Left colon (tissue), 2 donors: ENCODE data around the gene PANK2. TPM values are rescaled to one million over a fixed set of nuclear protein-coding genes. Genes with fewer than 3 reads are reported as not detected.
"Not testable (repeated sequence)": the region's sequence is repeated elsewhere in the genome, so short reads cannot be mapped to it uniquely, and the experiment has no call there.

Experiments
- ATAC-seq: fragments of 200-7000 bp; cut with Tn5 transposase; one replicate; pipeline ENCODE4 v1.9.1; 2020; ENCODE audit warnings: mild to moderate bottlenecking, moderate library complexity
- DNase-seq, 2 donors: peaks; one replicate each; pipeline ENCODE4 v3.0.0-alpha.2; 2020
- intact Hi-C, 2 donors: fragments of 100-400 bp; cut with DNase I in 1 of 2; cut with micrococcal nuclease in 1 of 2; formaldehyde crosslinking; loops; one replicate each; pipeline versions ENCODE4 v1.11.2 to v1.14.0; 2022; cut with DNase I, micrococcal nuclease
- microRNA-seq, 2 donors: library from miRNA; unstranded; fragments of <30 nt; microRNA quantifications; one replicate each; pipeline versions ENCODE4 v1.1.0 to v1.2.0, GENCODE V29; 2020
- total RNA-seq, 2 donors: library from RNA; stranded (reverse); fragmentation: NEBNext Ultra II Directional; extraction: Animal tissue kit (Norgen Biotek cat#: 25700); gene quantifications; one replicate each; pipeline ENCODE4 v1.2.1, GENCODE V29; 2021
- donor health status: DM: no; HTN: no; CAD: no.
- donor health status: DM: yes; HTN: yes; CAD: no.

Gene PANK2
- total RNA-seq, 2 donors from 2014 or later, result 26.9 to 28.8 TPM

GRCh38 chr20:3934624-3935023, 45.4 kb downstream of the PANK2 start:
- no peak for DNase-seq
- ATAC-seq, result no peak
- intact Hi-C loops, result loop anchor here in 1 of 2 donors (10.0 kb wide), 1 partner anchor 60 kb away; no protein-coding TSS in a partner anchor

GRCh38 chr20:3935295-3935955, 46.2 kb downstream of the PANK2 start:
- ATAC-seq, result no peak
- intact Hi-C loops, result loop anchor here in 1 of 2 donors (10.0 kb wide), 1 partner anchor 61 kb away; no protein-coding TSS in a partner anchor
- DNase-seq, result no peak

GRCh38 chr20:3935956-3936340, 46.8 kb downstream of the PANK2 start:
- DNase-seq (no peak), ATAC-seq (no peak)
- intact Hi-C loops, result loop anchor here in 1 of 2 donors (10.0 kb wide), 1 partner anchor 61 kb away; no protein-coding TSS in a partner anchor

GRCh38 chr20:3937618-3938017, 48.4 kb downstream of the PANK2 start:
- intact Hi-C loops, result loop anchor here in 1 of 2 donors (10.0 kb wide), 1 partner anchor 63 kb away; no protein-coding TSS in a partner anchor
- no peak for DNase-seq
- no peak for ATAC-seq

GRCh38 chr20:3940905-3941304, 51.7 kb downstream of the PANK2 start:
- ATAC-seq, result no peak
- intact Hi-C loops, result no loop called here
- no peak for DNase-seq

GRCh38 chr20:3946666-3947065, 57.5 kb downstream of the PANK2 start:
- DNase-seq, intact Hi-C loops, ATAC-seq: not testable (repeated sequence)

GRCh38 chr20:3964719-3965118, 75.5 kb downstream of the PANK2 start:
- no peak for ATAC-seq

GRCh38 chr20:3966571-3966970, 77.4 kb downstream of the PANK2 start:
- intact Hi-C loops, result no loop called here
- ATAC-seq (no peak), DNase-seq (no peak)

More at GRCh38 chr20:3964719-3965118, 75.5 kb downstream of the PANK2 start:
- intact Hi-C loops, result no loop called here
- no peak for DNase-seq

- intact Hi-C loops, result no loop called here
- ATAC-seq, result peak; percentile 92
- peak; percentile 27 to 36 for DNase-seq
Observed at GRCh38 chr20:3970016-3970415, 80.8 kb downstream of the PANK2 start.

- intact Hi-C loops, result no loop called here
- DNase-seq, result no peak
- ATAC-seq, result peak; percentile 66
Observed at GRCh38 chr20:3971145-3971544, 82.0 kb downstream of the PANK2 start.

GRCh38 chr20:3972161-3972560, 83.0 kb downstream of the PANK2 start:
- ATAC-seq, result no peak
- intact Hi-C loops, result no loop called here

GRCh38 chr20:3972631-3973030, 83.4 kb downstream of the PANK2 start:
- intact Hi-C loops, ATAC-seq, DNase-seq: not testable (repeated sequence)

More at GRCh38 chr20:3972161-3972560, 83.0 kb downstream of the PANK2 start:
- no peak for DNase-seq

GRCh38 chr20:3973705-3974104, 84.5 kb downstream of the PANK2 start:
- DNase-seq (no peak), ATAC-seq (no peak)
- intact Hi-C loops, result no loop called here

- DNase-seq, result no peak
Observed at GRCh38 chr20:3976511-3976910, 87.3 kb downstream of the PANK2 start.

More at GRCh38 chr20:3976511-3976910, 87.3 kb downstream of the PANK2 start:
- intact Hi-C loops, result no loop called here
- no peak for ATAC-seq

Small RNAs within 50 kb of the gene (microRNA-seq; reads per million reads assigned to microRNA genes)
- gene MIR103A2 (0 reads per million in 2 donors), gene MIR103B2 (0 reads per million in 2 donors)

Other genes starting within 250 kb of the PANK2 start
- not detected for gene GFRA4, start 226.0 kb upstream of the PANK2 start, total RNA-seq
- gene ADAM33, start 207.4 kb upstream of the PANK2 start, total RNA-seq, result 10 to 100 TPM in 1 of 2 donors, 1 to 10 TPM in 1; 6.4 to 20.7 TPM
- gene SIGLEC1, start 176.8 kb upstream of the PANK2 start, total RNA-seq, result 10 to 100 TPM in 1 of 2 donors, 1 to 10 TPM in 1; 3.1 to 10.4 TPM
- gene HSPA12B, start 156.7 kb upstream of the PANK2 start, total RNA-seq, result 1 to 10 TPM; 2.3 to 2.5 TPM
- 10 to 100 TPM; 13.3 to 19.8 TPM for gene ADISSP, start 121.6 kb upstream of the PANK2 start, total RNA-seq
- under 1 TPM in 1 of 2 donors, not detected in 1; 0.14 TPM for gene SPEF1, start 107.9 kb upstream of the PANK2 start, total RNA-seq
- 10 to 100 TPM; 80.5 to 82.2 TPM for gene CENPB, start 102.6 kb upstream of the PANK2 start, total RNA-seq
- 10 to 100 TPM; 19.5 to 33.5 TPM for gene CDC25B, start 93.1 kb upstream of the PANK2 start, total RNA-seq
- gene AP5S1, start 68.8 kb upstream of the PANK2 start, total RNA-seq, result 10 to 100 TPM; 14.2 to 19.3 TPM
- gene MAVS, start 42.6 kb upstream of the PANK2 start, total RNA-seq, result 10 to 100 TPM; 72.1 to 74.0 TPM
- 1 to 10 TPM; 2.9 to 5.6 TPM for gene RNF24, start 126.2 kb downstream of the PANK2 start, total RNA-seq